PC-9 (cell line): Measurements from ENCODE around the gene NAT8L.

Experiments
- EZH2 ChIP-seq: fragments of 200-600 bp; sonication (generic); IDR thresholded peaks from 2 replicates; pipeline ENCODE4 v1.8.0; 2017; ENCODE audit warnings: antibody characterized with exemption, low read depth
- TF ChIP-seq, protein P1 (sequence below): fragments of 200-600 bp; sonication (generic); conservative IDR thresholded peaks from 2 replicates; pipeline ENCODE4 v1.6.1; 2017; ENCODE audit warnings: mixed run types, antibody characterized with exemption, mild to moderate bottlenecking, moderate library complexity

DNA sequence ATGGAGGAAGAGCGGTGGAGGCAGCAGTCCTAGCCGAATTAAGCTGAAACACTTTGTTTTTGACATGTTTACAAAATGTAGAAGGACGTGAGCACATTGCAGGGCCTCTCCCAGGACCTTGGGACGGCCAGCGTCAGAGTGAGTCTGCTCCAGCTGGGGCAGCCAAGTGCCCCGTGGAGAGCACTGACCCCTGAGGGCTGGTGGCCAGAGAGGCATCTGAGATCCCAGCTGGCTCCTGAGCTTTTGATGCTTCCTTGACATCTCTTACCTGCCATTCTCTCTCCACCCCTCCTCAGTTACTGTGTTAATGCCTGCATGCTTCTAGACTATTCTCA lies 24.7 kb downstream of the NAT8L start:
- TF ChIP-seq EZH2: no peak
- TF ChIP-seq, protein P1, sequence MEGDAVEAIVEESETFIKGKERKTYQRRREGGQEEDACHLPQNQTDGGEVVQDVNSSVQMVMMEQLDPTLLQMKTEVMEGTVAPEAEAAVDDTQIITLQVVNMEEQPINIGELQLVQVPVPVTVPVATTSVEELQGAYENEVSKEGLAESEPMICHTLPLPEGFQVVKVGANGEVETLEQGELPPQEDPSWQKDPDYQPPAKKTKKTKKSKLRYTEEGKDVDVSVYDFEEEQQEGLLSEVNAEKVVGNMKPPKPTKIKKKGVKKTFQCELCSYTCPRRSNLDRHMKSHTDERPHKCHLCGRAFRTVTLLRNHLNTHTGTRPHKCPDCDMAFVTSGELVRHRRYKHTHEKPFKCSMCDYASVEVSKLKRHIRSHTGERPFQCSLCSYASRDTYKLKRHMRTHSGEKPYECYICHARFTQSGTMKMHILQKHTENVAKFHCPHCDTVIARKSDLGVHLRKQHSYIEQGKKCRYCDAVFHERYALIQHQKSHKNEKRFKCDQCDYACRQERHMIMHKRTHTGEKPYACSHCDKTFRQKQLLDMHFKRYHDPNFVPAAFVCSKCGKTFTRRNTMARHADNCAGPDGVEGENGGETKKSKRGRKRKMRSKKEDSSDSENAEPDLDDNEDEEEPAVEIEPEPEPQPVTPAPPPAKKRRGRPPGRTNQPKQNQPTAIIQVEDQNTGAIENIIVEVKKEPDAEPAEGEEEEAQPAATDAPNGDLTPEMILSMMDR: no peak
